Measurements from ENCODE around the gene EI24.

GRCh38 chr11:125605417-125605816 lies 36.1 kb downstream of the EI24 start:
- TF ChIP-seq, protein P1, sequence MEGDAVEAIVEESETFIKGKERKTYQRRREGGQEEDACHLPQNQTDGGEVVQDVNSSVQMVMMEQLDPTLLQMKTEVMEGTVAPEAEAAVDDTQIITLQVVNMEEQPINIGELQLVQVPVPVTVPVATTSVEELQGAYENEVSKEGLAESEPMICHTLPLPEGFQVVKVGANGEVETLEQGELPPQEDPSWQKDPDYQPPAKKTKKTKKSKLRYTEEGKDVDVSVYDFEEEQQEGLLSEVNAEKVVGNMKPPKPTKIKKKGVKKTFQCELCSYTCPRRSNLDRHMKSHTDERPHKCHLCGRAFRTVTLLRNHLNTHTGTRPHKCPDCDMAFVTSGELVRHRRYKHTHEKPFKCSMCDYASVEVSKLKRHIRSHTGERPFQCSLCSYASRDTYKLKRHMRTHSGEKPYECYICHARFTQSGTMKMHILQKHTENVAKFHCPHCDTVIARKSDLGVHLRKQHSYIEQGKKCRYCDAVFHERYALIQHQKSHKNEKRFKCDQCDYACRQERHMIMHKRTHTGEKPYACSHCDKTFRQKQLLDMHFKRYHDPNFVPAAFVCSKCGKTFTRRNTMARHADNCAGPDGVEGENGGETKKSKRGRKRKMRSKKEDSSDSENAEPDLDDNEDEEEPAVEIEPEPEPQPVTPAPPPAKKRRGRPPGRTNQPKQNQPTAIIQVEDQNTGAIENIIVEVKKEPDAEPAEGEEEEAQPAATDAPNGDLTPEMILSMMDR (IDR thresholded peaks at IDR 0.05; ENCODE audit: low read depth, low read length, missing input control) = no peak
- TF ChIP-seq HNF4G (IDR thresholded peaks at IDR 0.05) (no peak), EGR1 (IDR thresholded peaks at IDR 0.05; ENCODE audit: low read depth in 2 of 2) (no peak)

Data from liver (tissue), 3 donors.